ENCODE measurements around the gene WRAP73. TPM values are rescaled to one million over a fixed set of nuclear protein-coding genes. Genes with fewer than 3 reads are reported as not detected.

The WRAP73 gene
- total RNA-seq, 1 donor from 2014 or later, result 23.3 TPM

DNA sequence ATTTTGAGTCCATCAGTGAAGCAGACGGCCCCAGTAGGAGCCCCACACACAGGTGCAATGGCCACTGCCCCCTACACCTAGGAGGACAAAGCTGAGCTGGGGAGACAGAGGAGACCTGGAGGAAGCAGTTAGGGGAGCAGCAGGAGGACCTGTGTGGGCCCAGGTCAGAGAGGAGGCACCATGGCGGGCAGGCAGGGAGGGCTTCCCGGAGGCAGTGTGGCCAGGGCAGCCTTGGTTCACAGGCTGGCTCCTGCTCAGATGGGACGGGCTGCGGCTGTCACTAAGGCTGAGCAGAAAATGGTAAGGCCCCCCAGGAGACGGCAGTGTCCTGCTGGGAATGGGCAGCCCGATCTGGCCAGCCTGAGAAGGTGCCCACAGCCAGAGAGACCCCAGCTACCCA lies 54.0 kb downstream of the WRAP73 start:
- DNase-seq (ENCODE audit: extremely low spot score in 2 of 2), result no peak
- intact Hi-C loops (cut with DNase I), result no loop called here
- no peak overlapping the region for H3K4me3 ChIP-seq
- no peak overlapping the region for H3K27ac ChIP-seq
- H3K9me3 ChIP-seq, result no peaks in the 10 kb centered on the region
- no peaks in the 10 kb centered on the region for H3K27me3 ChIP-seq
- H3K4me1 ChIP-seq, result peaks cover 15% of the 10 kb centered on the region
- TF ChIP-seq POLR2A (IDR thresholded peaks at IDR 0.05), result no peak
- TF ChIP-seq, protein P1, sequence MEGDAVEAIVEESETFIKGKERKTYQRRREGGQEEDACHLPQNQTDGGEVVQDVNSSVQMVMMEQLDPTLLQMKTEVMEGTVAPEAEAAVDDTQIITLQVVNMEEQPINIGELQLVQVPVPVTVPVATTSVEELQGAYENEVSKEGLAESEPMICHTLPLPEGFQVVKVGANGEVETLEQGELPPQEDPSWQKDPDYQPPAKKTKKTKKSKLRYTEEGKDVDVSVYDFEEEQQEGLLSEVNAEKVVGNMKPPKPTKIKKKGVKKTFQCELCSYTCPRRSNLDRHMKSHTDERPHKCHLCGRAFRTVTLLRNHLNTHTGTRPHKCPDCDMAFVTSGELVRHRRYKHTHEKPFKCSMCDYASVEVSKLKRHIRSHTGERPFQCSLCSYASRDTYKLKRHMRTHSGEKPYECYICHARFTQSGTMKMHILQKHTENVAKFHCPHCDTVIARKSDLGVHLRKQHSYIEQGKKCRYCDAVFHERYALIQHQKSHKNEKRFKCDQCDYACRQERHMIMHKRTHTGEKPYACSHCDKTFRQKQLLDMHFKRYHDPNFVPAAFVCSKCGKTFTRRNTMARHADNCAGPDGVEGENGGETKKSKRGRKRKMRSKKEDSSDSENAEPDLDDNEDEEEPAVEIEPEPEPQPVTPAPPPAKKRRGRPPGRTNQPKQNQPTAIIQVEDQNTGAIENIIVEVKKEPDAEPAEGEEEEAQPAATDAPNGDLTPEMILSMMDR (IDR thresholded peaks at IDR 0.05), result no peak
- TF ChIP-seq POLR2AphosphoS5 (IDR thresholded peaks at IDR 0.05; ENCODE audit: insufficient read depth in 1 of 2, low read depth in 1 of 2), result no peak
- H3K36me3 ChIP-seq, result no peaks in the 10 kb centered on the region

DNA sequence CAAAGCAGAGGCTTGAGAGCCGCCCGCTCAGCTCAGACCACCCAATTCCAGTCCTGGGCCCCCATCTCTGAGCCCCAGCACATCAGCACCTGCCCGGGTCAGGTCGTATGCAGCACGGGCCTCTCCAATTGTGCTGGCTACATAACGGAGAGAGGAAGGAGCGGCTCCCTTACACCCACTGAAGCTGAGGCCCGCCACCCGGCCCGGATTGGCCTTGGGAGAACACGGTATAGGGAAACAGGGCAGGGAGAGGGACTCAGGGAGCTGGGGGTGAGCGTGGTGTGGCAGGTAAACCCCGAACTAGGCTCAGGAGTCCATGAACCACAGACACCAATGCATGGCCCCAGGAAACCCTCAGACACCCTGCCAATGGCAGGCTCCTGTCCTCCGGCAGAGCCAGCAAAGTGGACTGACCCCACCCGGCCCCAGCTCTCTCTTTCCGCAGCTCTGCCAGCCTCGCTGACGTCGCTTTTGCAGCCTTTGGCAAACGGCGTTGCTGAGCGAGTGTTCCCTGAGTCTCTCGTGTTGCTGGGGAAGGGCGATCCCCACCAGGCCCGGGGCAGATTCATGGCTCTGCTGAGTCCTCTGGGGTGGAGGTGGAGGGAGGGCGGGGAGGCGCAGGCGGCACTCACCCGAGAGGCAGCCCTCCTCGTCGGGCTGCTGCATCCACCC lies 55.1 kb downstream of the WRAP73 start:
- no peak overlapping the region for H3K27ac ChIP-seq
- H3K36me3 ChIP-seq, result no peaks in the 10 kb centered on the region
- intact Hi-C loops (cut with DNase I), result no loop called here
- DNase-seq (ENCODE audit: extremely low spot score in 2 of 2), result no peak
- H3K4me1 ChIP-seq, result peaks cover 15% of the 10 kb centered on the region
- TF ChIP-seq POLR2A (IDR thresholded peaks at IDR 0.05) (no peak), POLR2AphosphoS5 (IDR thresholded peaks at IDR 0.05; ENCODE audit: insufficient read depth in 1 of 2, low read depth in 1 of 2) (no peak)
- TF ChIP-seq, protein P1 (IDR thresholded peaks at IDR 0.05), result no peak
- no peaks in the 10 kb centered on the region for H3K27me3 ChIP-seq
- no peaks in the 10 kb centered on the region for H3K9me3 ChIP-seq
- H3K4me3 ChIP-seq, result no peak overlapping the region

DNA sequence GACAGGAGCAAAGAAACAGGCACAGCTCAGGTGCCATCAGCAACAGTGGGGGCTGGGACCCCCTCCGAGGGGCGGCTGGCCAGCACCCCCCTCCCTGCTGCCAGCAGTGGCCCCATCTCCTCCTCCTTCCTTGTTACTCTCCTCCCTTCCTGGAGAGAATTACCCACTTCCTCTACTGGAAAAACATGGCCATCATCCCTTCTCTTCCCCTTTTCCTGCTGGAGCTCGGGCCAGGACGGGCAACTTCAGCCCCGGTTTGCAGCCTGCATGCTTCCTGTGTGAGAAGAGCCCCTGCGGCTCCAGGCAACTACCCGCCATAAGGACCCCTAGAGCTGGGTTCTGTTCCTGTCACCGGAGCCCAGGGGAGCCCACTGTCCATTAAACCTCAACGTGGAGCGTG lies 56.2 kb downstream of the WRAP73 start:
- intact Hi-C loops (cut with DNase I), result no loop called here
- Histone ChIP-seq H3K9me3 (no peaks in the 10 kb centered on the region), H3K4me1 (peaks cover 11% of the 10 kb centered on the region), H3K27ac (no peak overlapping the region), H3K36me3 (no peaks in the 10 kb centered on the region), H3K27me3 (no peaks in the 10 kb centered on the region), H3K4me3 (no peak overlapping the region)
- no peak for DNase-seq (ENCODE audit: extremely low spot score in 2 of 2)
- TF ChIP-seq POLR2AphosphoS5 (IDR thresholded peaks at IDR 0.05; ENCODE audit: insufficient read depth in 1 of 2, low read depth in 1 of 2) (no peak), POLR2A (IDR thresholded peaks at IDR 0.05) (no peak)
- TF ChIP-seq, protein P1 (IDR thresholded peaks at IDR 0.05), result no peak

DNA sequence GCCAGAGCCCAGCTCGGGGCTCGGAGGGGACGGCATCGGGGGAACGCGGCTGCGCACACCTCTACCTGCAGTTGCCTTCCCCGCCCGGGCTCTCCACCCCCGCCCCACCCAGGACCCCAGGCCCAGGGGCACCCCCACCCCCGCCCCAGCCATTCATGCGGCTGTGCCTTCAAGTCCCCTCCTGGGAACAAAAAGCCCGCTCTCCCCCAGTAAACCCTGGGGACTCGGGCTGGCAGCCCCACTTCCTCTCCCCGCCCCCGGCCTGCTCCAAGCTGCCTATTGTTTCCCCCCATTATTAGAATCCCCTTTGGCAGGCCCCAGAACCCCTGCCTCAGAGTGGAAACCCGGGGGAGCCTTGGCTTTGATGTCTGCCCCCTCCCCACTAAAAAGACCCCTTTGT lies 56.6 kb downstream of the WRAP73 start:
- Histone ChIP-seq H3K27ac (no peak overlapping the region), H3K27me3 (no peaks in the 10 kb centered on the region), H3K4me3 (no peak overlapping the region), H3K36me3 (no peaks in the 10 kb centered on the region), H3K9me3 (no peaks in the 10 kb centered on the region), H3K4me1 (peaks cover 7% of the 10 kb centered on the region)
- no peak for DNase-seq (ENCODE audit: extremely low spot score in 2 of 2)
- TF ChIP-seq POLR2AphosphoS5 (IDR thresholded peaks at IDR 0.05; ENCODE audit: insufficient read depth in 1 of 2, low read depth in 1 of 2), result no peak
- no peak for TF ChIP-seq POLR2A (IDR thresholded peaks at IDR 0.05)
- TF ChIP-seq, protein P1 (IDR thresholded peaks at IDR 0.05), result no peak
- intact Hi-C loops (cut with DNase I), result no loop called here
